ENCODE results near the gene ZBTB7C. TPM values are rescaled to one million over a fixed set of nuclear protein-coding genes. Genes with fewer than 3 reads are reported as not detected.

The ZBTB7C gene
- total and polyA plus RNA-seq, 9 of the 15 experiments (the other 6 are each of a cell fraction or from before 2014, with no cell fraction given): not detected

DNA sequence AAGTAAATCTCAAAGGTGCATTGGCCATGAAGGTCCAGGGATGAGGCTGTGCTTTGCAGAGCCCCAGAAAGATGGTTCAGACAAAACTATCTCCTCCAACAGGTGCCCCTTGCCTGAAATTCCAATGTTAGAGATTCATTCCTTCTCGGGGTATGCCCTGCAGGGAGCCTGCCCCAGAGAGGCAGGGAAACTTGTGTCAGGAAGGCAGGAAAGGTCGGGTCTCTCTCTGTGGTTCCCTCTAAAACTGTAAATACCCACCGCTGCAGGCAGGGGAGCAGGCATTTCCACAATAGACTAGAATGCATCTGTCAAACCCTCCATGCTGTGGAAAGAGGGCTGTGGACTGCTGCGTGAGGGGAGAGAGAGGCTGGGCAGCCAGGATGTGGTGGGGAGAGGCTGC lies 271.0 kb downstream of the ZBTB7C start (continued):
- no peak for TF ChIP-seq ARID2 (IDR thresholded peaks at IDR 0.05)
- TF ChIP-seq, protein P1, sequence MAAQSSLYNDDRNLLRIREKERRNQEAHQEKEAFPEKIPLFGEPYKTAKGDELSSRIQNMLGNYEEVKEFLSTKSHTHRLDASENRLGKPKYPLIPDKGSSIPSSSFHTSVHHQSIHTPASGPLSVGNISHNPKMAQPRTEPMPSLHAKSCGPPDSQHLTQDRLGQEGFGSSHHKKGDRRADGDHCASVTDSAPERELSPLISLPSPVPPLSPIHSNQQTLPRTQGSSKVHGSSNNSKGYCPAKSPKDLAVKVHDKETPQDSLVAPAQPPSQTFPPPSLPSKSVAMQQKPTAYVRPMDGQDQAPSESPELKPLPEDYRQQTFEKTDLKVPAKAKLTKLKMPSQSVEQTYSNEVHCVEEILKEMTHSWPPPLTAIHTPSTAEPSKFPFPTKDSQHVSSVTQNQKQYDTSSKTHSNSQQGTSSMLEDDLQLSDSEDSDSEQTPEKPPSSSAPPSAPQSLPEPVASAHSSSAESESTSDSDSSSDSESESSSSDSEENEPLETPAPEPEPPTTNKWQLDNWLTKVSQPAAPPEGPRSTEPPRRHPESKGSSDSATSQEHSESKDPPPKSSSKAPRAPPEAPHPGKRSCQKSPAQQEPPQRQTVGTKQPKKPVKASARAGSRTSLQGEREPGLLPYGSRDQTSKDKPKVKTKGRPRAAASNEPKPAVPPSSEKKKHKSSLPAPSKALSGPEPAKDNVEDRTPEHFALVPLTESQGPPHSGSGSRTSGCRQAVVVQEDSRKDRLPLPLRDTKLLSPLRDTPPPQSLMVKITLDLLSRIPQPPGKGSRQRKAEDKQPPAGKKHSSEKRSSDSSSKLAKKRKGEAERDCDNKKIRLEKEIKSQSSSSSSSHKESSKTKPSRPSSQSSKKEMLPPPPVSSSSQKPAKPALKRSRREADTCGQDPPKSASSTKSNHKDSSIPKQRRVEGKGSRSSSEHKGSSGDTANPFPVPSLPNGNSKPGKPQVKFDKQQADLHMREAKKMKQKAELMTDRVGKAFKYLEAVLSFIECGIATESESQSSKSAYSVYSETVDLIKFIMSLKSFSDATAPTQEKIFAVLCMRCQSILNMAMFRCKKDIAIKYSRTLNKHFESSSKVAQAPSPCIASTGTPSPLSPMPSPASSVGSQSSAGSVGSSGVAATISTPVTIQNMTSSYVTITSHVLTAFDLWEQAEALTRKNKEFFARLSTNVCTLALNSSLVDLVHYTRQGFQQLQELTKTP (IDR thresholded peaks at IDR 0.05; ENCODE audit: low read depth in 1 of 2, partially characterized antibody in 2 of 2): no peak

DNA sequence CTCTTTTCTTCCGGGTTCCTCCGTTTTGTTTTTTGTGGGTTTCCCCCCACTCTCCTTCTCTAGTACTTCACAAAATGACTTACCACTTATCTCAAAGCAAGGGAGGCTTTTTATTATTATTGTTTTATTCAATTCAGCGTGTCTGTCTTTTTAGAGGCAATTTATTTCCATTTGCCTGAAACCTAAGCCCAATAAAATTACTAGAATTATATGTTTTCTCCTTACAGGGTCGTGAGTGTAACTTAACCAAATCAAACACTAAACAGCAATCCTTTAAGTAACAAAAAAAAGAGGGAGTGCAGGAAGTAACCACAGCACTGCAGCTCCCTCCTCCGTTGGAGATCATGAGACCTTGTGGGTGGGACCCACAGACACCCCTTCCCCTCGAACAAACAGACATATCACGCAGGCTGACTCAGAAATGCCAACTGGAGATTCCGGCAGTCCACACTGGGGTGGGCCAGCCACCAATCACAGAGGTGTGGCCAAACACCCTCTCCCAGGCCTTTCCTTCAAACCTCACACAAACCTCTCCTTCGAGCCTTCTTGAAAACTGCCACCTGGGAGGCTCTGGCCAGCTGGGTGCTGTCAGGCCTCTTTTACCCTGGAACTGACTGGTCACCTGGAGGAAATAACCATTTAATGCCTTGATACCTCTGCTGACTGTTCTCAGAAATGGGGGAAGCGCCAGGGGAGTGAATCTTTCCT lies 271.7 kb downstream of the ZBTB7C start:
- Histone ChIP-seq H3K4me1 (replicated peaks in 1 of 2; ENCODE audit: control insufficient read depth in 2 of 2, insufficient read depth in 2 of 2, low read length in 2 of 2) (no peaks in the 10 kb centered on the region; a peak in 1 of 5 replicates), H3K27ac (ENCODE audit: extremely low read depth, low read depth, low read length) (no peak overlapping the region), H3K79me2 (ENCODE audit: control insufficient read depth, insufficient read depth, low read length) (no peaks in the 10 kb centered on the region), H2AFZ (ENCODE audit: low read depth, low read length) (no peak overlapping the region), H3K9ac (ENCODE audit: insufficient read depth in 1 of 2, low read depth in 2 of 2, low read length in 2 of 2) (no peak overlapping the region), H3K4me2 (ENCODE audit: insufficient read depth, low read length) (no peak overlapping the region), H3K27me3 (ENCODE audit: control insufficient read depth in 2 of 2, insufficient read depth in 2 of 2, low read length in 2 of 2) (peaks cover 8 to 28% of the 10 kb centered on the region in 2 experiments), H3K9me3 (replicated peaks; ENCODE audit: control insufficient read depth, insufficient read depth, low read depth, low read length) (no peaks in the 10 kb centered on the region), H3K9me1 (ENCODE audit: control insufficient read depth, insufficient read depth, low read length) (no peaks in the 10 kb centered on the region), H4K20me1 (replicated peaks; ENCODE audit: control insufficient read depth, insufficient read depth, low read length) (no peaks in the 10 kb centered on the region), H3K36me3 (ENCODE audit: control insufficient read depth, insufficient read depth, low read length) (no peaks in the 10 kb centered on the region), H3K4me3 (no peak overlapping the region)
- ATAC-seq (no peak), FAIRE-seq (no peak), DNase-seq (ENCODE audit: extremely low read depth in 1 of 4, low spot score in 3 of 4) (no peak)
- intact Hi-C loops (cut with micrococcal nuclease) (no loop called here), in situ Hi-C loops (cut with MboI) (no loop called here)
- under 1% methylated on average over 8 of the region's 10 CpGs for WGBS (ENCODE audit: insufficient coverage, low coverage, missing lambda C conversion rate)
- ChIA-PET CTCF (ENCODE audit: low intra/inter-chr PET ratio) (no interaction called here), POLR2A (no interaction called here)
- no TSS peak for BruUV-seq (replicated peaks)
- TF ChIP-seq, protein P2, sequence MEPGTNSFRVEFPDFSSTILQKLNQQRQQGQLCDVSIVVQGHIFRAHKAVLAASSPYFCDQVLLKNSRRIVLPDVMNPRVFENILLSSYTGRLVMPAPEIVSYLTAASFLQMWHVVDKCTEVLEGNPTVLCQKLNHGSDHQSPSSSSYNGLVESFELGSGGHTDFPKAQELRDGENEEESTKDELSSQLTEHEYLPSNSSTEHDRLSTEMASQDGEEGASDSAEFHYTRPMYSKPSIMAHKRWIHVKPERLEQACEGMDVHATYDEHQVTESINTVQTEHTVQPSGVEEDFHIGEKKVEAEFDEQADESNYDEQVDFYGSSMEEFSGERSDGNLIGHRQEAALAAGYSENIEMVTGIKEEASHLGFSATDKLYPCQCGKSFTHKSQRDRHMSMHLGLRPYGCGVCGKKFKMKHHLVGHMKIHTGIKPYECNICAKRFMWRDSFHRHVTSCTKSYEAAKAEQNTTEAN (CRISPR knock-in tag; IDR thresholded peaks at IDR 0.05): no peak
- TF ChIP-seq RHOXF2B (CRISPR knock-in tag; conservative IDR thresholded peaks at IDR 0.05) (no peak), BRCA1 (IDR thresholded peaks at IDR 0.05) (no peak), BRCA1 (CRISPR knock-in tag; IDR thresholded peaks at IDR 0.05) (no peak), ZNF75A (CRISPR knock-in tag; IDR thresholded peaks at IDR 0.05) (no peak), TRIM24 (IDR thresholded peaks at IDR 0.05) (no peak), NFATC3 (IDR thresholded peaks at IDR 0.05) (no peak), ZNF644 (tag; IDR thresholded peaks at IDR 0.05; ENCODE audit: low read depth) (no peak)
- TF ChIP-seq, protein P3, sequence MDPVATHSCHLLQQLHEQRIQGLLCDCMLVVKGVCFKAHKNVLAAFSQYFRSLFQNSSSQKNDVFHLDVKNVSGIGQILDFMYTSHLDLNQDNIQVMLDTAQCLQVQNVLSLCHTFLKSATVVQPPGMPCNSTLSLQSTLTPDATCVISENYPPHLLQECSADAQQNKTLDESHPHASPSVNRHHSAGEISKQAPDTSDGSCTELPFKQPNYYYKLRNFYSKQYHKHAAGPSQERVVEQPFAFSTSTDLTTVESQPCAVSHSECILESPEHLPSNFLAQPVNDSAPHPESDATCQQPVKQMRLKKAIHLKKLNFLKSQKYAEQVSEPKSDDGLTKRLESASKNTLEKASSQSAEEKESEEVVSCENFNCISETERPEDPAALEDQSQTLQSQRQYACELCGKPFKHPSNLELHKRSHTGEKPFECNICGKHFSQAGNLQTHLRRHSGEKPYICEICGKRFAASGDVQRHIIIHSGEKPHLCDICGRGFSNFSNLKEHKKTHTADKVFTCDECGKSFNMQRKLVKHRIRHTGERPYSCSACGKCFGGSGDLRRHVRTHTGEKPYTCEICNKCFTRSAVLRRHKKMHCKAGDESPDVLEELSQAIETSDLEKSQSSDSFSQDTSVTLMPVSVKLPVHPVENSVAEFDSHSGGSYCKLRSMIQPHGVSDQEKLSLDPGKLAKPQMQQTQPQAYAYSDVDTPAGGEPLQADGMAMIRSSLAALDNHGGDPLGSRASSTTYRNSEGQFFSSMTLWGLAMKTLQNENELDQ (CRISPR knock-in tag; IDR thresholded peaks at IDR 0.05; ENCODE audit: borderline replicate concordance): no peak

Data from K562 (cell line).